Ishikawa (cell line): ENCODE data around the gene CASK.

Experiments used
- CEBPB ChIP-seq: IDR thresholded peaks from 2 replicates; pipeline ENCODE4 v1.6.1; 2012
- CREB1 ChIP-seq: IDR thresholded peaks from 2 replicates; pipeline ENCODE4 v1.6.1; 2012; ENCODE audit warnings: low read depth
- EGR1 ChIP-seq: IDR thresholded peaks from 2 replicates; pipeline ENCODE4 v1.6.1; 2012
- EP300 ChIP-seq: IDR thresholded peaks from 2 replicates; pipeline ENCODE4 v1.6.1; 2012; ENCODE audit warnings: borderline replicate concordance
- RAD21 ChIP-seq: IDR thresholded peaks from 2 replicates; pipeline ENCODE4 v1.6.1; 2012; ENCODE audit warnings: low read depth
- TAF1 ChIP-seq: IDR thresholded peaks from 2 replicates; pipeline ENCODE4 v1.6.1; 2012; ENCODE audit warnings: low read depth, mild to moderate bottlenecking
- TEAD4 ChIP-seq: IDR thresholded peaks from 2 replicates; pipeline ENCODE4 v1.6.1; 2012
- YY1 ChIP-seq: IDR thresholded peaks from 2 replicates; pipeline ENCODE4 v1.6.1; 2012; ENCODE audit warnings: low read depth
- ZBTB7A ChIP-seq: IDR thresholded peaks from 2 replicates; pipeline ENCODE4 v1.6.1; 2012; ENCODE audit warnings: low read depth
- TF ChIP-seq, protein P1 (sequence below): IDR thresholded peaks from 2 replicates; pipeline ENCODE4 v1.6.1; 2012
- TF ChIP-seq, protein P2 (sequence below): IDR thresholded peaks from 2 replicates; pipeline ENCODE4 v1.6.1; 2012; ENCODE audit warnings: low read depth, mild to moderate bottlenecking

DNA sequence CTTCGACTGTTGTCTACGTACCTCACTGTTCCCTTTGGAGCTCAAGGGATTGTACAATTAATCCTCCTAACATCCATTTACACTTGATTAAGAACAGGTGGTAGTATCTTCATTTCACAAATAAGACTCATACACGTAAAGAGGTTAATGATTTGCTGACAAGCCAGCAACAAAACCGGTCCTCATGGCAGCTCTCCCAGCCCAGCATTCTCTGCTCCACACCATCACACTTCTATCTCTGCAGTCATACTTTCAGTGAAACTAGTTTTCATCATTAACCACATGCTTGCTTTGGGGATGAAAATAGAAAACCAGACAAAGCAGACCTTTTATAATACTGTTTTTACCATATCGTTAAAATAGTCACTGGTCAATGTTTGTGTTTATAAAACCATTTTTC is 28.7 kb upstream of the CASK start:
- TF ChIP-seq YY1, result no peak
- no peak for TF ChIP-seq ZBTB7A
- no peak for TF ChIP-seq CREB1
- TF ChIP-seq, protein P1, sequence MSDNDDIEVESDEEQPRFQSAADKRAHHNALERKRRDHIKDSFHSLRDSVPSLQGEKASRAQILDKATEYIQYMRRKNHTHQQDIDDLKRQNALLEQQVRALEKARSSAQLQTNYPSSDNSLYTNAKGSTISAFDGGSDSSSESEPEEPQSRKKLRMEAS, result no peak
- no peak for TF ChIP-seq EP300
- no peak for TF ChIP-seq CEBPB
- no peak for TF ChIP-seq RAD21
- TF ChIP-seq, protein P2, sequence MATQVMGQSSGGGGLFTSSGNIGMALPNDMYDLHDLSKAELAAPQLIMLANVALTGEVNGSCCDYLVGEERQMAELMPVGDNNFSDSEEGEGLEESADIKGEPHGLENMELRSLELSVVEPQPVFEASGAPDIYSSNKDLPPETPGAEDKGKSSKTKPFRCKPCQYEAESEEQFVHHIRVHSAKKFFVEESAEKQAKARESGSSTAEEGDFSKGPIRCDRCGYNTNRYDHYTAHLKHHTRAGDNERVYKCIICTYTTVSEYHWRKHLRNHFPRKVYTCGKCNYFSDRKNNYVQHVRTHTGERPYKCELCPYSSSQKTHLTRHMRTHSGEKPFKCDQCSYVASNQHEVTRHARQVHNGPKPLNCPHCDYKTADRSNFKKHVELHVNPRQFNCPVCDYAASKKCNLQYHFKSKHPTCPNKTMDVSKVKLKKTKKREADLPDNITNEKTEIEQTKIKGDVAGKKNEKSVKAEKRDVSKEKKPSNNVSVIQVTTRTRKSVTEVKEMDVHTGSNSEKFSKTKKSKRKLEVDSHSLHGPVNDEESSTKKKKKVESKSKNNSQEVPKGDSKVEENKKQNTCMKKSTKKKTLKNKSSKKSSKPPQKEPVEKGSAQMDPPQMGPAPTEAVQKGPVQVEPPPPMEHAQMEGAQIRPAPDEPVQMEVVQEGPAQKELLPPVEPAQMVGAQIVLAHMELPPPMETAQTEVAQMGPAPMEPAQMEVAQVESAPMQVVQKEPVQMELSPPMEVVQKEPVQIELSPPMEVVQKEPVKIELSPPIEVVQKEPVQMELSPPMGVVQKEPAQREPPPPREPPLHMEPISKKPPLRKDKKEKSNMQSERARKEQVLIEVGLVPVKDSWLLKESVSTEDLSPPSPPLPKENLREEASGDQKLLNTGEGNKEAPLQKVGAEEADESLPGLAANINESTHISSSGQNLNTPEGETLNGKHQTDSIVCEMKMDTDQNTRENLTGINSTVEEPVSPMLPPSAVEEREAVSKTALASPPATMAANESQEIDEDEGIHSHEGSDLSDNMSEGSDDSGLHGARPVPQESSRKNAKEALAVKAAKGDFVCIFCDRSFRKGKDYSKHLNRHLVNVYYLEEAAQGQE, result no peak
- no peak for TF ChIP-seq EGR1
- no peak for TF ChIP-seq TAF1
- TF ChIP-seq TEAD4, result no peak
